ENCODE data around the gene MALRD1. TPM values are rescaled to one million over a fixed set of nuclear protein-coding genes. Genes with fewer than 3 reads are reported as not detected.

Gene MALRD1
- total RNA-seq, 1 donor from 2014 or later = not detected

GRCh38 chr10:19098803-19099202, 50.2 kb downstream of the MALRD1 start:
- DNase-seq (ENCODE audit: extremely low read depth, low read depth, low spot score) = no peak

DNA sequence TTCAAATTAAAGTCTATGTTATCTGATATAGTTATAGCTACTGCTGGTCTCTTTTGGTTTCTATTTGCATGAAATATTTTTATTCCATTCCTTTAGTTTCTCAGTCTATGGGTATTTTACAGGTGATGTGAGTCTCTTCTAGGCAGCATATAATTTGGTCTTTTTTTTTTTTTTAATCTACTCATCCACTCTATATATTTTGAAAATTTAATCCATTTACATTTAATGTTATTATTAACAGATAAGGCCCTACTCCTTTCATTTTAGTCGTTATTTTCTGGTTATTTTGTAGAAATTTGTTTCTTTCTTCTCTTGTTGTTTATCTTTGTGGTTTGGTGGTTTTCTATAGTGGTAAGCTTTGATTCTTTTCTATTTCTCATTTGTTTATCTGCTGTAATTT, 58.8 kb downstream of the MALRD1 start:
- no peak for DNase-seq (ENCODE audit: extremely low read depth, low read depth, low spot score)

- no peak for DNase-seq (ENCODE audit: extremely low read depth, low read depth, low spot score)
These were observed 63.1 kb downstream of the MALRD1 start for GRCh38 chr10:19111501-19112267.

DNA sequence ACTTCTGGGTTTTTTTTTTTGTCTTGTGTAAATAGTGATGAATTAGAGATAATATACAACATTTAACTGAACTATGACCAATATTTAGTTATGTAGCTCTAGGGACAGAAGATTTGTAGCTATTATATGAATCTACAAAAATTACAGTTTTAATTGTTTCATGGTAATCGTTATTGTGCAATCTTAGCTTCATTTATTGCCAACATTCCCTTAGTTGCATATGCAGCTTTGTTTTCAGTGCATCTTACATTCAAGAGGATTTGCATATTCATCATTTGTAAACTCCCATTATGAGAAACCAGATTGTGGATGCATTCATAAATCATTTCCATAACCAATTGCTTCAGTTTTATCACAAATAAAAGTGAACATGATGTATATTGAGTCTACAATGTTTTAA, 68.8 kb downstream of the MALRD1 start:
- DNase-seq (ENCODE audit: extremely low read depth, low read depth, low spot score) = no peak

DNA sequence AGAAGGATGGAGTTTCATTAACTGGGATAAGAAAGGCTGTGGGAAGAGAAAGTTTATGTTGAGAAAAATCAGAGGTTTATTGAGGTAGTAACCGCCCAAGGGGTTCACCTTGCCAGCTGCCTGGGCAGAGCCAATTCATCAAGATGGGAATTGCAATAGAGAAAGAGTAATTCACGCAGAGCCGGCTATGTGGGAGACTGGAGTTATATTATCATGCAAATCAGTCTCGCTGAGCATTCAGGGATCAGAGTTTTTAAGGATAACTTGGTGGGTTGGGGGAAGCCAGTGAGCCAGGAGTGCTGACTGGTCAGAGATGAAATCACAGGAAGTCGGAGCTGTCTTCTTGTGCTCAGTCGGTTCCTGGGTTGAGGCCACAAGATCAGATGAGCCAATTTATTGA, 70.6 kb downstream of the MALRD1 start:
- DNase-seq (ENCODE audit: extremely low read depth, low read depth, low spot score) = no peak

DNA sequence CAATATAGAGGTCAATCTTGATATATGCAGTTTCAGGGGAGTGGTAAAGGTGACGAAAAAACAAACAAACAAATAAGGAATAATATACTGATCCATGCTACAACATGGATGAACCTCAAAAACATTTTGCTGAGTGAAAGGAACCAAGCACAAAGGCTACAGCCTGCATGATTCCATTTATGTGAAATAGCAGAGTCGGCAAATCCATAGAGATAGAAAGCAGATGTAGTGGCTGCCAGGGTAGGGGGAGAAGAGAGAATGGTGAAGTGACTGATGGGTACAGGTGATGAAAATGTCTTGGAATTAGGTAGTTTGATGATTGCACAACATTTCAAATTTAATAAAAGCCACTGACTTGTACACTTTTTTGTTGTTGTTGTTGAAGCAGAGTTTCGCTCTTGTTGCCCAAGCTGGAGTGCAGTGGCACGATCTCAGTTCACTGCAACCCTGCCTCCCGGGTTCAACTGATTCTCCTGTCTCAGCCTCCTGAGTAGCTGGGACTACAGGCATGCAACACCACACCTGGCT, 71.8 kb downstream of the MALRD1 start:
- no peak for DNase-seq (ENCODE audit: extremely low read depth, low read depth, low spot score)

DNA sequence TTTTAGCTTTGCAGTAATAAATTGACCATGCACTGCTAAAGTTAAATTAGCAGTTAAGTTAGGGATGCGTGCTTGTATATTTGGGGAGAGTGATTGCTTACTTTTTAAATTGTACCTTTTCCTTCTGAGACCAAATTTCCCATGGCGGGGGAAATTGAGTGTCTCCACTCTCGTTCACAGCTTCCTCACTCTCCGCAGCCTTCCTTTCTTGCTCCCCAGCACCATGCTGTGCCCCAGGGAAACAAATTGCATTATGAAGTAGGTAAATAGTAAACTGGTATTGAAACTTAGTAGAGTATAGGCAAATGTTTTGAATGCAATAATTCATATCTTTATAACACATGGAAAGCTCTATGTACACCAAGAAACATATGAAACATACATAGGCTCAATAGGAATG, 85.4 kb downstream of the MALRD1 start:
- DNase-seq (ENCODE audit: extremely low read depth, low read depth, low spot score) = no peak

DNA sequence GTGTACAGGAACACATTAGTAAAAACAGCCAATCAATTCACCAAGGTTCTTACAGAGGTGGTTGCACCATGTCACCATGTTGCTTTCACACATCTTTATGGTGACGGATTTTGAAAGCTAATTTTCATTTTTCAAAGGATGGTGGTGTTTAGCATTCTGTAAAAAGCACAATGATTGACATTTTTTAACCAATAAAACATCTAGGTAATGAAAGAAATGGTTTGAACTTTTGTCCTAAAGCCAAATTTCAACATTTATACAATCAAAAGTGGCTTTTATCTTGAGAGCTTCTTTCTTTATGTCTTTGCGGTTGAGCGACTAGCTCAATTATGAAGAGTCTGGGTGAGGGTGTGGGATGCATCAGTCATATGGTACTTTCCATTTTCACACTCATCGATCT, 94.4 kb downstream of the MALRD1 start:
- DNase-seq (ENCODE audit: extremely low read depth, low read depth, low spot score) = no peak

GRCh38 chr10:19144206-19144605, 95.6 kb downstream of the MALRD1 start:
- no peak for DNase-seq (ENCODE audit: extremely low read depth, low read depth, low spot score)

DNA sequence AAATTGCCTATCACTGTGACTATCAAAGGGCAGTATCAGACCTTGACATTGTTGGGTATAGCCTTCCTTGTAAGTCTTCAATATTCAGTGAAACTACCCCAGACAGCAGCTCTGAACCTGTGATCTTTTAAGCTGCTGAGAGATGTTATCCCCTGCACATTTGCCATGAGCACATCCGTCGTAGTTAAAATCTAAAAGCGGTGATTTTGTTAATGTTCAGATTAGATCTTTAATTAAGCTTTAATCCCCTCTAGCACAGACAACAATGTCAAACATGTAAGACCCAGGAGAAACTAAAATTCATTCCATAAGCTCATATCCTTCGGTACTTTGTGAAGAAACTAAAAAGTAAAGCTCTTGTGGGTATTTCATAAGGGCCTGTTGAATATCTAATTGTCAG, 105.8 kb downstream of the MALRD1 start:
- no peak for DNase-seq (ENCODE audit: extremely low read depth, low read depth, low spot score)

GRCh38 chr10:19158358-19158757, 109.8 kb downstream of the MALRD1 start:
- DNase-seq (ENCODE audit: extremely low read depth, low read depth, low spot score) = no peak

DNA sequence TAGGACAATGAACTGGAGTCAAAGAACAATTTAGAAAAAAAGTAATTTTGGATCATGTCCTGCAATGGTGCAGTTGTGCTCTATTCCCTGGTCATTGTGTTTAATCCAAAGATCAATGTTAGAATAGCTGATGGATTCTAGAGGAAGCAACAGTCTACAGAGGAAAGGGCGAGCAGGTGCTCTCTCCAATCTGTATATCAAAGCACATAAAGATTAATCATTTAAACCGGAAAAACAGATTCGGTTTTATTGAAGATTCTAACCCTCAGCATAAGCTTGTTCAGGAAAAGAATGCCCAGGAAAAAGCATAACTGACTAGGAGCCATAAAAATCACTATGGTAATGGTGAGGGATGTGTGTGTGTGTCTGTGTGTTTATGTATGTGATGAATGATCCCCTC, 110.3 kb downstream of the MALRD1 start:
- DNase-seq (ENCODE audit: extremely low read depth, low read depth, low spot score) = no peak

- no peak for DNase-seq (ENCODE audit: extremely low read depth, low read depth, low spot score)
These were observed 115.9 kb downstream of the MALRD1 start for GRCh38 chr10:19164461-19164860.

DNA sequence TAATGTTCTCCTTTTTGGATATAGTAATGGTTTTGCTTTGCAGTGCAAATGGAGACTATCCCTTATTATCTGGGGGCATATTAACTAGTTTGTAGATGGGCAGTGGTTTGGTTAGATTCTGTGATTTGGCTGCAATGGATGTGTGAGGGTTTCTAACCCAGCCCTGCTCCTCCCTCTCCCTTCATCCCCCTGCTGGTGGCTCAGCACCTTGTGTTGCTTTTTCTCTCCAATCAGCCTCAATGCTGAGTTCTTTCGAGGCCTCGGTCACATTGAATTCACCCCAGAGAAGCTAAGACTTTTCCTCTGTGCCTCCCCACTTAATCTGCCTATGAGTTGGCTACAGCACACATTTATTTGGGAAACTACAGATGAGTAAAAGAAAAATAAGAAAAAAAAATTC, 120.0 kb downstream of the MALRD1 start:
- no peak for DNase-seq (ENCODE audit: extremely low read depth, low read depth, low spot score)

GRCh38 chr10:19169041-19169440, 120.4 kb downstream of the MALRD1 start:
- no peak for DNase-seq (ENCODE audit: extremely low read depth, low read depth, low spot score)

GRCh38 chr10:19169684-19170083, 121.1 kb downstream of the MALRD1 start:
- DNase-seq (ENCODE audit: extremely low read depth, low read depth, low spot score) = no peak

GRCh38 chr10:19178675-19179074, 130.1 kb downstream of the MALRD1 start:
- no peak for DNase-seq (ENCODE audit: extremely low read depth, low read depth, low spot score)

DNA sequence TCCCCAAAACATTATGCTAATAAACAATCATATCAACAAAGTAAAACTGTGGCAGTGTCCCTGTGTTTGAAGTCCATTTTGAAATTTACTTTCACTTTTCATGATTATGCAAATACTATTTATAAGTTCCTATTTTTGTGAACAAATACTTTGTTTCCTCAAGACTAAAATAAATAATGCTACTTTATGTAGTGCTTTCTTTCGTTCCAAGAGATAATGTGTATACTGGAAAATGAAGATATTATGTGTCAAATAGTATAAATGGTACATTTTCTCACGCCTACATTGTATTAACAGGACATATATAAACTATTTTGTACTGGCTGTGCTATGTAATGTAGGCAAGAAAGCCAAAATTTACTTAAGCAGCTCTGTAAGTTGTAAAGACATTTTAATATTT, 136.3 kb downstream of the MALRD1 start:
- no peak for DNase-seq (ENCODE audit: extremely low read depth, low read depth, low spot score)

DNA sequence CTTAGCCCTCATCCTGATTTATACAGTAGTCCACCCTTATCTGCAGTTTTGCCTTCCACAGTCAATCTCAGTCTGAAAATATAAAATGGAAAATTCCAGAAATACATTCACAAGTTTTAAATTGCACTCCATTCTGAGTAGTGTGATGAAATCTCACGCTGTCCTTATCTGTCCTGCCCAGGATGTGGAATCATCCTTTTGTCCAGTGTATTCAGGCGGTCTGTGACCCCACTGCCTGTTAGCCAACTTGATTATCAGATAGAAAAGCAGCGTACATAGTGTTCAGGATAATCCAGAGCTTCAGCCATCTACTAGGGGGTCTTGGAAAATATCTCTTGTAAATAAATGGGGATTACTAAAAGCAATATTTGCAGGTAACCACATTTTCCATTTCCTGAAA, 146.3 kb downstream of the MALRD1 start:
- DNase-seq (ENCODE audit: extremely low read depth, low read depth, low spot score) = no peak

DNA sequence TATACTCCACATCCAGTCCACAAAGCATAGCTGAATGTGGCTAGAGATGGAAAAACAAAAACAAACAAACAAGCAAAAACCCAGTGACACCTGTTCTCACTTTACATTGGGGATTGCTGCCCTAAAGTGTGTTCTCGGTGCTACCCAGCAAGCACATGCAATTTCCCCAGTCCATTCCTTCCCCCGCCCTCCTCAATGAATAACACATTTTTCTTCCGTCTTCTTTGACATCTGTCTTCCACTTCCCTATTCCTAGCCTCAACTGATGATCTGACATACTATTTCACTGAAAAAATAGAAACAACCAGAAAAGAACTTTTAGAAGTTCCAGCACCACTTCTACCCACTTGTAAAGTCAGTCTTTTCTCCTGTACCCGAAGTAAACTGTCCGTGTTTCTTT, 147.1 kb downstream of the MALRD1 start:
- no peak for DNase-seq (ENCODE audit: extremely low read depth, low read depth, low spot score)

- DNase-seq (ENCODE audit: extremely low read depth, low read depth, low spot score) = no peak
These were observed 151.6 kb downstream of the MALRD1 start for GRCh38 chr10:19200211-19200610.

- DNase-seq (ENCODE audit: extremely low read depth, low read depth, low spot score) = no peak
These were observed 155.8 kb downstream of the MALRD1 start for GRCh38 chr10:19204246-19204917.
